H1 (cell line): Measurements from ENCODE around the gene MAP4K5. TPM values are rescaled to one million over a fixed set of nuclear protein-coding genes. Genes with fewer than 3 reads are reported as not detected.

ENCODE experiments used
- CTCF ChIA-PET: fragments of 300-600 bp; sonication (Branson Sonifier 250); formaldehyde crosslinking; loops from one replicate; lab custom pipeline; 2021; ENCODE audit not compliant: partially characterized antibody; lab: Charles Lee
- POLR2A ChIA-PET: fragments of 300-600 bp; sonication (Branson Sonifier 250); formaldehyde crosslinking; loops from one replicate; lab custom pipeline; 2021; ENCODE audit warnings: inconsistent platforms; ENCODE audit not compliant: partially characterized antibody; lab: Charles Lee
- DNase-seq, 2 experiments: peaks; one replicate each; pipeline versions ENCODE4 v3.0.0 to v3.0.0-alpha.2; 2010 to 2022; ENCODE audit warnings: low spot score in 2 of 2, low read depth in 1 of 2, mixed read lengths in 1 of 2
- FAIRE-seq: peaks from 2 replicates; lab custom pipeline; 2011; peaks lifted over from hg19 to GRCh38; lab: Jason Lieb, UNC
- H2AFZ ChIP-seq: 2 replicates; pipeline ENCODE4 v1.8.1; 2012; ENCODE audit warnings: low read length, inconsistent platforms
- H2AK5ac ChIP-seq: 2 replicates; pipeline ENCODE4 v1.6.1; 2013; ENCODE audit warnings: low read depth, low read length
- H2BK120ac ChIP-seq: replicated peaks from 2 replicates; pipeline ENCODE3; 2013; ENCODE audit warnings: low read depth, low read length, inconsistent platforms
- H2BK12ac ChIP-seq: 2 replicates; pipeline ENCODE4 v1.6.1; 2013; ENCODE audit warnings: low read depth, low read length
- H2BK15ac ChIP-seq: 2 replicates; pipeline ENCODE4 v1.6.1; 2013; ENCODE audit warnings: low read length
- H2BK20ac ChIP-seq: 2 replicates; pipeline ENCODE4 v1.6.1; 2013; ENCODE audit warnings: low read length
- H2BK5ac ChIP-seq: 2 replicates; pipeline ENCODE4 v1.6.1; 2013; ENCODE audit warnings: low read depth, low read length
- H3K14ac ChIP-seq: 2 replicates; pipeline ENCODE4 v1.6.1; 2013; ENCODE audit warnings: inconsistent platforms; ENCODE audit not compliant: insufficient read length
- H3K18ac ChIP-seq: 2 replicates; pipeline ENCODE4 v1.6.1; 2013; ENCODE audit warnings: low read length; ENCODE audit errors: extremely low read depth
- H3K23ac ChIP-seq: 2 replicates; pipeline ENCODE4 v1.6.1; 2013; ENCODE audit warnings: inconsistent platforms; ENCODE audit not compliant: insufficient read length
- H3K23me2 ChIP-seq: 2 replicates; pipeline ENCODE4 v1.6.1; 2013; ENCODE audit warnings: low read depth, low read length
- H3K27ac ChIP-seq: 2 replicates; pipeline ENCODE4 v1.6.1; 2011; ENCODE audit warnings: low read depth, low read length, inconsistent platforms
- H3K27me3 ChIP-seq, 4 experiments: replicated peaks in 1 of 4; 1 replicate in 1 of 4; 2 replicates in 3 of 4; pipeline versions ENCODE4 v1.6.1 to v1.8.1; 2011 to 2013; ENCODE audit warnings: low read length in 3 of 4, mild to moderate bottlenecking in 3 of 4, inconsistent platforms in 2 of 4, mixed read lengths in 2 of 4, moderate library complexity in 1 of 4; ENCODE audit not compliant: control insufficient read depth in 3 of 4, insufficient read depth in 3 of 4; ENCODE audit errors: extremely low read depth in 1 of 4
- H3K36me3 ChIP-seq, 4 experiments: 2 replicates each; pipeline versions ENCODE4 v1.6.1 to v1.8.1; 2011 to 2013; ENCODE audit warnings: mild to moderate bottlenecking in 4 of 4, low read length in 3 of 4, moderate library complexity in 2 of 4, control low read depth in 1 of 4, inconsistent platforms in 1 of 4; ENCODE audit not compliant: insufficient read depth in 4 of 4, control insufficient read depth in 2 of 4
- H3K4ac ChIP-seq: replicated peaks from 2 replicates; pipeline ENCODE3; 2013; ENCODE audit warnings: low read length, low read depth, mixed read lengths, inconsistent platforms; ENCODE audit not compliant: insufficient read length
- H3K4me1 ChIP-seq, 4 experiments: replicated peaks in 1 of 4; 1 replicate in 1 of 4; 2 replicates in 3 of 4; pipeline versions ENCODE4 v1.6.1 to v1.8.1; 2011 to 2013; ENCODE audit warnings: low read length in 3 of 4, inconsistent platforms in 2 of 4, mixed read lengths in 1 of 4; ENCODE audit not compliant: insufficient read depth in 4 of 4, control insufficient read depth in 3 of 4
- H3K4me2 ChIP-seq, 2 experiments: 2 replicates each; pipeline versions ENCODE4 v1.6.1 to v1.8.1; 2011 to 2013; ENCODE audit warnings: low read depth in 2 of 2, low read length in 2 of 2, control low read depth in 1 of 2, inconsistent platforms in 1 of 2, mild to moderate bottlenecking in 1 of 2; ENCODE audit not compliant: insufficient read depth in 1 of 2
- H3K4me3 ChIP-seq, 4 experiments: fragments of 200-600, 300-600 bp in 1 of 4; sonication (generic), shearing (Covaris generic), sonication (Bioruptor Twin) in 1 of 4; 2 replicates each; pipeline versions ENCODE4 v1.5.1 to v1.8.1; 2011 to 2016; ENCODE audit warnings: low read length in 4 of 4, low read depth in 3 of 4, control low read depth in 2 of 4, inconsistent platforms in 2 of 4, mild to moderate bottlenecking in 2 of 4, mixed read lengths in 1 of 4, moderate library complexity in 1 of 4; ENCODE audit not compliant: insufficient read depth in 2 of 4; ENCODE audit errors: extremely low read depth in 1 of 4
- H3K56ac ChIP-seq: replicated peaks from 2 replicates; pipeline ENCODE3; 2013; ENCODE audit warnings: low read depth, mild to moderate bottlenecking, mixed read lengths, low read length, inconsistent platforms; ENCODE audit not compliant: insufficient read length
- H3K79me1 ChIP-seq: 2 replicates; pipeline ENCODE4 v1.6.1; 2013; ENCODE audit warnings: low read depth, low read length, control low read depth
- H3K79me2 ChIP-seq, 2 experiments: 2 replicates each; pipeline versions ENCODE4 v1.6.1 to v1.8.1; 2012 to 2013; ENCODE audit warnings: low read length in 2 of 2, mild to moderate bottlenecking in 2 of 2, inconsistent platforms in 1 of 2; ENCODE audit not compliant: insufficient read depth in 2 of 2, control insufficient read depth in 1 of 2
- H3K9ac ChIP-seq, 4 experiments: replicated peaks in 1 of 4; 1 replicate in 1 of 4; 2 replicates in 3 of 4; pipeline versions ENCODE4 v1.6.1 to v1.8.1; 2011 to 2013; ENCODE audit warnings: low read depth in 3 of 4, low read length in 3 of 4, control low read depth in 2 of 4, mild to moderate bottlenecking in 2 of 4, moderate library complexity in 2 of 4, inconsistent platforms in 1 of 4; ENCODE audit errors: extremely low read depth in 1 of 4
- H3K9me3 ChIP-seq, 2 experiments: 2 replicates each; pipeline versions ENCODE4 v1.6.1 to v1.8.1; 2012 to 2013; ENCODE audit warnings: mild to moderate bottlenecking in 2 of 2, moderate library complexity in 2 of 2, control low read depth in 1 of 2, inconsistent platforms in 1 of 2, low read depth in 1 of 2, low read length in 1 of 2, mixed read lengths in 1 of 2; ENCODE audit not compliant: insufficient read depth in 2 of 2
- H4K20me1 ChIP-seq, 2 experiments: replicated peaks in 1 of 2; 2 replicates each; pipeline versions ENCODE3 to v1.8.1; 2011 to 2013; ENCODE audit warnings: inconsistent platforms in 2 of 2, low read length in 2 of 2, mild to moderate bottlenecking in 1 of 2; ENCODE audit not compliant: insufficient read depth in 2 of 2, control insufficient read depth in 1 of 2
- H4K5ac ChIP-seq: 2 replicates; pipeline ENCODE4 v1.6.1; 2013; ENCODE audit warnings: low read length, low read depth, mixed read lengths, inconsistent platforms; ENCODE audit not compliant: insufficient read length
- H4K8ac ChIP-seq: 2 replicates; pipeline ENCODE4 v1.8.0; 2013; ENCODE audit warnings: mild to moderate bottlenecking, moderate library complexity, low read length, inconsistent platforms; ENCODE audit not compliant: insufficient read depth; ENCODE audit errors: extremely low read depth
- H4K91ac ChIP-seq: replicated peaks from 2 replicates; pipeline ENCODE3; 2013; ENCODE audit warnings: low read length, mixed read lengths, inconsistent platforms; ENCODE audit not compliant: insufficient read length
- CBX8 ChIP-seq: fragments of 300-800, 300-1000 bp; sonication (generic); IDR thresholded peaks from 2 replicates; pipeline ENCODE4 v1.7.1; 2016; ENCODE audit warnings: low read depth, low read length, borderline replicate concordance
- EGR1 ChIP-seq: IDR thresholded peaks from 2 replicates; pipeline ENCODE4 v1.6.1; 2011; ENCODE audit warnings: low read depth, low read length, borderline replicate concordance
- GTF2F1 ChIP-seq: IDR thresholded peaks from 2 replicates; pipeline ENCODE4 v1.6.1; 2012; ENCODE audit warnings: low read depth, low read length, improper control_type of control experiment, borderline replicate concordance
- JUND ChIP-seq: IDR thresholded peaks from 2 replicates; pipeline ENCODE4 v1.6.1; 2011; ENCODE audit warnings: mild to moderate bottlenecking, improper control_type of control experiment, low read length
- PHF8 ChIP-seq: fragments of 200-600 bp; sonication (generic); conservative IDR thresholded peaks from 2 replicates; pipeline ENCODE4 v1.7.1; 2012; ENCODE audit warnings: low read depth, mild to moderate bottlenecking, inconsistent platforms, low read length, moderate library complexity
- POLR2AphosphoS5 ChIP-seq: IDR thresholded peaks from 2 replicates; pipeline ENCODE4 v1.6.1; 2011; ENCODE audit warnings: low read depth, low read length
- POU5F1 ChIP-seq: IDR thresholded peaks from 2 replicates; pipeline ENCODE4 v1.6.1; 2011; ENCODE audit warnings: low read depth, mild to moderate bottlenecking, low read length, moderate library complexity
- SAP30 ChIP-seq: fragments of 300-600 bp; sonication (generic); IDR thresholded peaks from 2 replicates; pipeline ENCODE4 v1.7.1; 2012; ENCODE audit warnings: low read length, moderate library complexity, mild to moderate bottlenecking, inconsistent platforms; ENCODE audit not compliant: insufficient read depth, insufficient replicate concordance
- SIRT6 ChIP-seq: IDR thresholded peaks from one replicate; pipeline ENCODE4 v1.7.1; 2012; ENCODE audit warnings: low read length, inconsistent platforms
- SRF ChIP-seq: IDR thresholded peaks from 2 replicates; pipeline ENCODE4 v1.6.1; 2011; ENCODE audit warnings: mild to moderate bottlenecking, low read depth, low read length, moderate library complexity
- SUZ12 ChIP-seq: fragments of 200-600 bp; sonication (generic); IDR thresholded peaks from 2 replicates; pipeline ENCODE4 v1.6.1; 2012; ENCODE audit warnings: mild to moderate bottlenecking, inconsistent platforms, low read length, moderate library complexity, mixed read lengths
- TAF7 ChIP-seq: optimal IDR thresholded peaks from 2 replicates; pipeline ENCODE3; 2011; ENCODE audit warnings: low read depth, mild to moderate bottlenecking, inconsistent platforms, low read length, moderate library complexity, borderline replicate concordance
- TBP ChIP-seq: IDR thresholded peaks from 2 replicates; pipeline ENCODE4 v1.6.1; 2011; ENCODE audit warnings: low read depth, low read length, improper control_type of control experiment
- WGBS, 2 experiments: shearing (Covaris generic) in 1 of 2; methylation state at CpG; one replicate each; pipeline versions ENCODE4 v1.1.6 to v1.1.7; 2013 to 2015; ENCODE audit warnings: low lambda C conversion rate in 2 of 2, mixed read lengths in 2 of 2, inconsistent platforms in 1 of 2, low coverage in 1 of 2, missing lambda C conversion rate in 1 of 2; ENCODE audit not compliant: insufficient replicate concordance in 2 of 2, insufficient coverage in 1 of 2, insufficient read length in 1 of 2; ENCODE audit errors: extremely low coverage in 1 of 2, missing lambda C conversion rate in 1 of 2; 5-methylcytosine and 5-hydroxymethylcytosine counted together
- polyA plus RNA-seq, 7 experiments: library from polyadenylated mRNA; depleted of rRNA in 3 of 7; stranded (reverse) in 5 of 7; unstranded in 2 of 7; fragments of >200 nt in 5 of 7; fragments of 200-250 nt in 2 of 7; gene quantifications; 1 replicate in 5 of 7; 2 replicates in 1 of 7; 4 replicates in 1 of 7; pipeline versions ENCODE4 v1.2.1 to v1.2.3, GENCODE V29; 2011 to 2013; ENCODE audit warnings: missing spikeins in 2 of 7, mixed read lengths in 2 of 7
- total RNA-seq: library from RNA; stranded (reverse); fragmentation: NEBNext Ultra II Directional; extraction: Animal tissue kit (Norgen Biotek cat#: 25700); gene quantifications from 2 replicates; pipeline ENCODE4 v1.2.1, GENCODE V29; 2021
- TF ChIP-seq, protein P1 (sequence below): IDR thresholded peaks from 2 replicates; pipeline ENCODE4 v1.6.1; 2011; ENCODE audit warnings: low read length, improper control_type of control experiment

Gene MAP4K5
- total and polyA plus RNA-seq, 2 of the 8 experiments (the other 6 are each of a cell fraction or from before 2014, with no cell fraction given) = 7.6 to 34.5 TPM

DNA sequence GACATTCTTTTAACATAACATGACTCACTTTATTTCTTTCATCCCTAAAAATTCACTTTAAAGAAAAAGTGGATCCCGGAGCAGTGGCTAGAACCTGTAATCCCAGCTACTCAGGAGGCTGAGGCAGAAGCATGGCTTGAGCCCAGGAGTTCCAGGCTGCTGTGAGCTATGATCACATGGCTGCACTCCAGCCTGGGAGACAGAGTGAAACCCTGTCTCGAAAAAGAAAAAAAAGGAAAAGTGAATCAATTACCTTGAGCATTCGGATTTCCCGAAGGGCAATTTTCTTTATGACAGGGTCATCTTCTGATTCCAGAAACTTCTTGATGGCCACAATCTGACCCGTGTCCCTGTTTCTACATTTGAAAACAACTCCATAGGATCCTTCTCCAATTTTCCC is 136.9 kb downstream of the MAP4K5 start:
- H3K79me1 ChIP-seq = no peaks in the 10 kb centered on the region
- no peak overlapping the region for H4K5ac ChIP-seq
- ChIA-PET CTCF (no interaction called here), POLR2A (interaction anchor here (1.3 to 3.2 kb wide), 2 partner anchors 60 to 83 kb away, joined by 3 to 10 read pairs; partner anchors contain the start of genes DMAC2L and L2HGDH)
- H4K91ac ChIP-seq = no peak overlapping the region
- H2BK20ac ChIP-seq = no peak overlapping the region
- no peak overlapping the region for H2BK5ac ChIP-seq
- no peak overlapping the region for H3K56ac ChIP-seq
- no peak overlapping the region for H4K8ac ChIP-seq
- no peak overlapping the region for H3K18ac ChIP-seq
- H3K36me3 ChIP-seq = no peaks in the 10 kb centered on the region
- FAIRE-seq (no peak), DNase-seq (no peak)
- H3K4me2 ChIP-seq = peak overlapping the region in 1 of 2 experiments; percentile 98; a peak in 2 of 4 replicates
- TF ChIP-seq SRF (no peak), EGR1 (no peak), POLR2AphosphoS5 (no peak), SIRT6 (no peak), TAF7 (no peak), POU5F1 (no peak), TBP (no peak), JUND (no peak), SAP30 (no peak), PHF8 (no peak), SUZ12 (no peak), CBX8 (no peak), GTF2F1 (no peak)
- TF ChIP-seq, protein P1, sequence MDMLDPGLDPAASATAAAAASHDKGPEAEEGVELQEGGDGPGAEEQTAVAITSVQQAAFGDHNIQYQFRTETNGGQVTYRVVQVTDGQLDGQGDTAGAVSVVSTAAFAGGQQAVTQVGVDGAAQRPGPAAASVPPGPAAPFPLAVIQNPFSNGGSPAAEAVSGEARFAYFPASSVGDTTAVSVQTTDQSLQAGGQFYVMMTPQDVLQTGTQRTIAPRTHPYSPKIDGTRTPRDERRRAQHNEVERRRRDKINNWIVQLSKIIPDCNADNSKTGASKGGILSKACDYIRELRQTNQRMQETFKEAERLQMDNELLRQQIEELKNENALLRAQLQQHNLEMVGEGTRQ = no peak
- no peaks in the 10 kb centered on the region for H4K20me1 ChIP-seq
- H3K9me3 ChIP-seq = no peaks in the 10 kb centered on the region
- 84% methylated on average over 5 of the region's 5 CpGs; no CpG with 5 or more reads in 1 of the 2 experiments for WGBS, 2 experiments
- H3K9ac ChIP-seq = no peak overlapping the region
- H3K27ac ChIP-seq = no peak overlapping the region
- H3K14ac ChIP-seq = no peak overlapping the region
- no peak overlapping the region for H2AK5ac ChIP-seq
- no peak overlapping the region for H3K4ac ChIP-seq
- H2BK120ac ChIP-seq = no peak overlapping the region
- no peaks in the 10 kb centered on the region for H3K79me2 ChIP-seq
- peaks cover 11% of the 10 kb centered on the region for H3K23me2 ChIP-seq
- peaks cover 0 to 14% (median 9%) of the 10 kb centered on the region in 4 experiments; a peak in 4 of 7 replicates for H3K27me3 ChIP-seq
- H2BK15ac ChIP-seq = no peak overlapping the region
- H2BK12ac ChIP-seq = no peak overlapping the region
- H2AFZ ChIP-seq = no peak overlapping the region
- H3K4me3 ChIP-seq = peak overlapping the region in 1 of 4 experiments; percentile 73; a peak in 1 of 8 replicates
- H3K4me1 ChIP-seq = peaks cover 0 to 8% (median 7%) of the 10 kb centered on the region in 4 experiments; a peak in 6 of 7 replicates
- no peak overlapping the region for H3K23ac ChIP-seq
